DND-41 (cell line): ENCODE data around the gene HLA-C.
A peak's percentile ranks its signal among the peaks of the same experiment; 100 is the strongest.

Experiments used
- ATAC-seq: fragments of 200-7000 bp; cut with Tn5 transposase; 3 replicates; pipeline ENCODE4 v1.9.1; 2021; ENCODE audit warnings: low read depth; ENCODE audit not compliant: insufficient read depth
- DNase-seq: peaks from one replicate; pipeline ENCODE4 v3.0.0-alpha.2; 2020
- H2AFZ ChIP-seq: 2 replicates; pipeline ENCODE4 v1.6.0; 2012; ENCODE audit warnings: low read depth, low read length
- H3K27ac ChIP-seq: 2 replicates; pipeline ENCODE4 v1.5.1; 2012; ENCODE audit warnings: low read length, inconsistent platforms
- H3K27me3 ChIP-seq: fragments of 200-600 bp; sonication (generic); 2 replicates; pipeline ENCODE4 v1.6.0; 2012; ENCODE audit warnings: low read length, mild to moderate bottlenecking, inconsistent platforms; ENCODE audit not compliant: insufficient read depth, poor library complexity
- H3K36me3 ChIP-seq: 2 replicates; pipeline ENCODE4 v1.5.1; 2012; ENCODE audit warnings: low read length, inconsistent platforms; ENCODE audit not compliant: insufficient read depth
- H3K4me1 ChIP-seq: 2 replicates; pipeline ENCODE4 v1.5.1; 2012; ENCODE audit warnings: mild to moderate bottlenecking, low read length; ENCODE audit not compliant: insufficient read depth
- H3K4me2 ChIP-seq: 2 replicates; pipeline ENCODE4 v1.6.0; 2012; ENCODE audit warnings: mild to moderate bottlenecking, moderate library complexity, low read length, inconsistent platforms; ENCODE audit not compliant: insufficient read depth
- H3K4me3 ChIP-seq, 2 experiments: fragments of 200-600 bp in 1 of 2; shearing (Covaris generic) in 1 of 2; 2 replicates each; pipeline ENCODE4 v1.5.1; 2012 to 2016; ENCODE audit warnings: inconsistent platforms in 2 of 2, low read length in 2 of 2, mild to moderate bottlenecking in 2 of 2, low read depth in 1 of 2, moderate library complexity in 1 of 2
- H3K79me2 ChIP-seq: 2 replicates; pipeline ENCODE4 v1.6.0; 2012; ENCODE audit warnings: low read length, inconsistent platforms; ENCODE audit not compliant: insufficient read depth
- H3K9ac ChIP-seq: 2 replicates; pipeline ENCODE4 v1.6.0; 2012; ENCODE audit warnings: low read depth, mild to moderate bottlenecking, inconsistent platforms, low read length, moderate library complexity
- H3K9me3 ChIP-seq: 2 replicates; pipeline ENCODE4 v1.5.1; 2012; ENCODE audit warnings: low read length, moderate library complexity, mild to moderate bottlenecking, inconsistent platforms; ENCODE audit not compliant: insufficient read depth, severe bottlenecking
- H4K20me1 ChIP-seq: 2 replicates; pipeline ENCODE4 v1.6.0; 2012; ENCODE audit warnings: low read length; ENCODE audit not compliant: insufficient read depth
- EZH2 ChIP-seq: IDR thresholded peaks from 3 replicates; pipeline ENCODE4 v1.6.1; 2012; ENCODE audit warnings: borderline replicate concordance, low read depth, mild to moderate bottlenecking, moderate library complexity, low read length, inconsistent platforms; ENCODE audit not compliant: severe bottlenecking
- TF ChIP-seq, protein P1 (sequence below): IDR thresholded peaks from 2 replicates; pipeline ENCODE4 v1.5.1; 2012; ENCODE audit warnings: borderline replicate concordance, low read length, moderate library complexity, mild to moderate bottlenecking; ENCODE audit not compliant: poor library complexity, severe bottlenecking; ENCODE audit errors: extremely low read depth

The HLA-C gene

DNA sequence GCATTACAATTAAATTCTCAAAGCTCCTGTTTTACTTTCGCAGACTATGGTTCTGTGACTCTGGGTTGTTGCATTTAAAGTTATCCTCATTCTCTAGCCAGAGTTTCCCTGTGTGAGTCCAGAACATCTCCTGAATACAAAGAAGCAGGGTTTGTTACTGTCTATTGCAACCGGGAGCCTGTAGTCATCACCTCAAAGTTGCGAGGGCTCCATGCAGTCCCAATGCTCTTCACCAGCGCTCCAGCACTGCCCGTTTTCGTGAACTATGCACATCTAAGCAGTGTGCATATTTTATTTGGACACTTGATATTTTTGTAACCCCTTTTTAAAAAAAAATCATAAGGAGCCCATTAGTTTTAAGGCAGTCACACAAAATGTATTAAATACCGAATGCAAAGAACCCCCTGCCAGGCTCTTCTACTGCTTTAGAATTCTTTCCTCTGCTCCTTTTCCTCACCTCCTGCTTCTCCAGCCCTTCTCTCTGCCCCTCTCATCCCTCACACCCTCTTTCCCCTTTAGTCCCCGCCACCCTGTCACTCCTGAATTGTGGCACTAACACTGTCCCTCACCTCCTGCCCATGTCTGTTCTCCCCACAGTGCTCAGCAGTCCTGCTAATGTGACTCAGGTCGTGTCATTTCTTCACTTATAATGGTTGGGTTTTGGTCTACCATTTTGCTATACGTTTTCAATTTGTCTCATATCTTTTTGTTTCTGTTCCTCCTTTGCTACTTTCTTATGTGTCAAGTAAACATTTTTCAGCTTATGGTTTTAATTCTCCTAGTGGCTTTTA, 1.1 kb upstream of the HLA-C start:
- peak overlapping the region; percentile 81 for H3K9ac ChIP-seq
- TF ChIP-seq, protein P1, sequence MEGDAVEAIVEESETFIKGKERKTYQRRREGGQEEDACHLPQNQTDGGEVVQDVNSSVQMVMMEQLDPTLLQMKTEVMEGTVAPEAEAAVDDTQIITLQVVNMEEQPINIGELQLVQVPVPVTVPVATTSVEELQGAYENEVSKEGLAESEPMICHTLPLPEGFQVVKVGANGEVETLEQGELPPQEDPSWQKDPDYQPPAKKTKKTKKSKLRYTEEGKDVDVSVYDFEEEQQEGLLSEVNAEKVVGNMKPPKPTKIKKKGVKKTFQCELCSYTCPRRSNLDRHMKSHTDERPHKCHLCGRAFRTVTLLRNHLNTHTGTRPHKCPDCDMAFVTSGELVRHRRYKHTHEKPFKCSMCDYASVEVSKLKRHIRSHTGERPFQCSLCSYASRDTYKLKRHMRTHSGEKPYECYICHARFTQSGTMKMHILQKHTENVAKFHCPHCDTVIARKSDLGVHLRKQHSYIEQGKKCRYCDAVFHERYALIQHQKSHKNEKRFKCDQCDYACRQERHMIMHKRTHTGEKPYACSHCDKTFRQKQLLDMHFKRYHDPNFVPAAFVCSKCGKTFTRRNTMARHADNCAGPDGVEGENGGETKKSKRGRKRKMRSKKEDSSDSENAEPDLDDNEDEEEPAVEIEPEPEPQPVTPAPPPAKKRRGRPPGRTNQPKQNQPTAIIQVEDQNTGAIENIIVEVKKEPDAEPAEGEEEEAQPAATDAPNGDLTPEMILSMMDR, result no peak
- TF ChIP-seq EZH2, result no peak
- H2AFZ ChIP-seq, result peak overlapping the region; percentile 88

DNA sequence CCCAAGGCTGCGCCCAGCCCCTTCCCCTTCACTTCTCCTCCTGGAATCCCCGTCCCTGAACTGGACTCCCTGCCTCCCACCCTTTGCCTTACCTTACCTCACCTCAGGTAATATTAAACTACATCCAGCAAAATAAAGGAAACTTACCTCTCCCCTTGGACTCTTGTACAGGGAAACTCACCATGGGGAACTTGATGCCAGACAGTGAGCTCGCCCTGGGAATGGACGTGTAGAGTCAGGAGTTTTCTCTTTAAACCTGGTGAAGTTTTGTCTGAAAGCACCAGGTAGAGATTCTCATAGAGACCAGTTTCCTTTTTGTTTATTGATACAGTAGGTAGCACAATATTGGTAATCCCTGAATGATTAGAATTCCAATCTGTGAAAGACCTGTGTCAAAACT, 544 bp upstream of the HLA-C start:
- peak overlapping the region; percentile 59 for H3K27ac ChIP-seq
- H3K9me3 ChIP-seq, result no peaks in the 10 kb centered on the region
- peaks cover 9% of the 10 kb centered on the region; the same call in 1 of the 2 replicates for H4K20me1 ChIP-seq
- H3K27me3 ChIP-seq, result peaks cover 6% of the 10 kb centered on the region
- no peak for DNase-seq
- ATAC-seq, result no peak
- TF ChIP-seq EZH2, result no peak
- TF ChIP-seq, protein P1, result no peak
- H3K4me2 ChIP-seq, result peak overlapping the region; percentile 85
- peaks cover 8% of the 10 kb centered on the region for H3K79me2 ChIP-seq
- H3K4me3 ChIP-seq, result peak overlapping the region; percentile 46 to 71; a peak in 3 of 4 replicates
- H3K36me3 ChIP-seq, result peaks cover 24% of the 10 kb centered on the region
- peak overlapping the region; percentile 81 for H3K9ac ChIP-seq
- peaks cover 20% of the 10 kb centered on the region for H3K4me1 ChIP-seq
- peak overlapping the region; percentile 88 for H2AFZ ChIP-seq

More for the DNA sequence above, 1.1 kb upstream of the HLA-C start:
- Histone ChIP-seq H3K36me3 (peaks cover 24% of the 10 kb centered on the region), H4K20me1 (peaks cover 9% of the 10 kb centered on the region; the same call in 1 of the 2 replicates), H3K4me3 (peak overlapping the region in 1 of 2 experiments; percentile 71; a peak in 1 of 4 replicates), H3K9me3 (no peaks in the 10 kb centered on the region), H3K79me2 (peaks cover 8% of the 10 kb centered on the region), H3K4me1 (peaks cover 20% of the 10 kb centered on the region), H3K27ac (no peak overlapping the region), H3K4me2 (peak overlapping the region; percentile 85), H3K27me3 (peaks cover 8% of the 10 kb centered on the region)
- ATAC-seq (no peak), DNase-seq (no peak)

GRCh38 chr6:31270788-31271640, 878 bp downstream of the HLA-C start:
- Histone ChIP-seq H3K9me3 (no peaks in the 10 kb centered on the region), H3K27ac (peak overlapping the region; percentile 73), H3K79me2 (peaks cover 8% of the 10 kb centered on the region), H3K36me3 (peaks cover 24% of the 10 kb centered on the region), H4K20me1 (peaks cover 9% of the 10 kb centered on the region; the same call in 1 of the 2 replicates), H3K4me3 (peak overlapping the region; percentile 46 to 71; a peak in 3 of 4 replicates), H2AFZ (peak overlapping the region; percentile 88), H3K4me1 (peaks cover 20% of the 10 kb centered on the region), H3K9ac (peak overlapping the region; percentile 81), H3K4me2 (peak overlapping the region; percentile 85), H3K27me3 (no peaks in the 10 kb centered on the region)
- ATAC-seq (peak; percentile 27), DNase-seq (peak; percentile 67)
- TF ChIP-seq, protein P1, result no peak
- no peak for TF ChIP-seq EZH2
